B cell (primary cell): Measurements from ENCODE around the gene TFEB. TPM values are rescaled to one million over a fixed set of nuclear protein-coding genes. Genes with fewer than 3 reads are reported as not detected.

Experiments used
- ATAC-seq: fragments of 200-7000 bp; cut with Tn5 transposase; one replicate; pipeline ENCODE4 v1.10.0; 2021; ENCODE audit warnings: low read depth, mild to moderate bottlenecking, moderate number of reproducible peaks, moderate library complexity
- CTCF ChIA-PET: fragments of 350-600 bp; sonication (Branson Sonifier 250); formaldehyde crosslinking; loops from one replicate; lab custom pipeline; 2021; ENCODE audit warnings: antibody characterized with exemption, inconsistent platforms; lab: Charles Lee
- POLR2A ChIA-PET: fragments of 350-600 bp; sonication (Branson Sonifier 250); formaldehyde crosslinking; loops from one replicate; lab custom pipeline; 2021; ENCODE audit warnings: antibody characterized with exemption; lab: Charles Lee
- DNase-seq: peaks from one replicate; pipeline ENCODE4 v3.0.0; 2013
- H2AFZ ChIP-seq: 2 replicates; pipeline ENCODE4 v1.6.1; 2012; ENCODE audit warnings: mild to moderate bottlenecking, low read depth, low read length; ENCODE audit not compliant: insufficient read depth, poor library complexity, severe bottlenecking
- H3K27ac ChIP-seq, 2 donors: 1 replicate in 1 of 2; 2 replicates in 1 of 2; pipeline ENCODE4 v1.5.1; 2012 to 2013; ENCODE audit warnings: low read length in 2 of 2, mild to moderate bottlenecking in 2 of 2, moderate library complexity in 1 of 2
- H3K27me3 ChIP-seq, 4 experiments: fragments of 200-600 bp in 1 of 4; sonication (generic) in 1 of 4; replicated peaks in 1 of 4; 1 replicate in 2 of 4; 2 replicates in 2 of 4; pipeline versions ENCODE4 v1.6.1 to v1.7.0; 2013 to 2016; ENCODE audit warnings: low read length in 3 of 4, mild to moderate bottlenecking in 2 of 4, mixed read lengths in 1 of 4, moderate library complexity in 1 of 4; ENCODE audit not compliant: insufficient read depth in 4 of 4, control insufficient read depth in 3 of 4; ENCODE audit errors: control extremely low read depth in 1 of 4
- H3K36me3 ChIP-seq, 2 experiments: replicated peaks in 1 of 2; 1 replicate in 1 of 2; 2 replicates in 1 of 2; pipeline versions ENCODE4 v1.6.1 to v1.7.1; 2013; ENCODE audit warnings: low read length in 1 of 2; ENCODE audit not compliant: insufficient read depth in 2 of 2, control insufficient read depth in 1 of 2; ENCODE audit errors: control extremely low read depth in 1 of 2, extremely low read depth in 1 of 2
- H3K4me1 ChIP-seq, 2 donors: fragments of 200-600 bp in 1 of 2; sonication (generic) in 1 of 2; 1 replicate in 1 of 2; 2 replicates in 1 of 2; pipeline versions ENCODE4 v1.5.1 to v1.6.1; 2013 to 2017; ENCODE audit warnings: low read length in 2 of 2; ENCODE audit not compliant: control insufficient read depth in 2 of 2, insufficient read depth in 2 of 2
- H3K4me2 ChIP-seq: replicated peaks from 2 replicates; pipeline ENCODE3; 2012; ENCODE audit warnings: mild to moderate bottlenecking, low read depth, low read length; ENCODE audit not compliant: poor library complexity, severe bottlenecking
- H3K4me3 ChIP-seq, 5 experiments: fragments of 200-600 bp in 1 of 5; sonication (generic) in 1 of 5; 1 replicate in 3 of 5; 2 replicates in 2 of 5; pipeline versions ENCODE4 v1.5.1 to v1.7.0; 2011 to 2016; ENCODE audit warnings: low read length in 4 of 5, mild to moderate bottlenecking in 4 of 5, low read depth in 2 of 5, control low read depth in 1 of 5, moderate library complexity in 1 of 5; ENCODE audit not compliant: insufficient read depth in 1 of 5; ENCODE audit errors: control extremely low read depth in 1 of 5, extremely low read depth in 1 of 5
- H3K79me2 ChIP-seq: fragments of 200-600 bp; sonication (generic); one replicate; pipeline ENCODE4 v1.6.0; 2016; ENCODE audit warnings: low read length; ENCODE audit not compliant: control insufficient read depth, insufficient read depth
- H3K9ac ChIP-seq: fragments of 200-600 bp; sonication (generic); 2 replicates; pipeline ENCODE4 v1.6.1; 2017; ENCODE audit warnings: mild to moderate bottlenecking, low read length, moderate library complexity
- H3K9me3 ChIP-seq, 3 donors: one replicate each; pipeline versions ENCODE4 v1.6.1 to v1.7.1; 2013; ENCODE audit warnings: low read length in 2 of 3; ENCODE audit not compliant: control insufficient read depth in 2 of 3, insufficient read depth in 1 of 3; ENCODE audit errors: control extremely low read depth in 1 of 3
- H4K20me1 ChIP-seq: 2 replicates; pipeline ENCODE4 v1.6.0; 2012; ENCODE audit warnings: mild to moderate bottlenecking, low read length; ENCODE audit not compliant: insufficient read depth, control insufficient read depth, poor library complexity, severe bottlenecking
- H3K27ac Mint-ChIP-seq: one replicate; pipeline ENCODE4 v1.8.0; 2021; ENCODE audit warnings: mixed read lengths
- H3K27me3 Mint-ChIP-seq: one replicate; pipeline ENCODE4 v1.8.0; 2021; ENCODE audit warnings: mixed read lengths
- H3K4me1 Mint-ChIP-seq: one replicate; pipeline ENCODE4 v1.8.0; 2021; ENCODE audit warnings: mixed read lengths
- H3K4me3 Mint-ChIP-seq: one replicate; pipeline ENCODE4 v1.8.0; 2021; ENCODE audit warnings: mixed read lengths
- H3K9me3 Mint-ChIP-seq: one replicate; pipeline ENCODE4 v1.8.0; 2022; ENCODE audit warnings: mixed read lengths; ENCODE audit not compliant: insufficient read depth
- CTCF ChIP-seq: fragments of 200-600 bp; IDR thresholded peaks from one replicate; pipeline ENCODE4 v1.8.0; 2022; ENCODE audit warnings: antibody characterized with exemption, mild to moderate bottlenecking
- EZH2 ChIP-seq: IDR thresholded peaks from 2 replicates; pipeline ENCODE4 v1.6.1; 2012; ENCODE audit warnings: borderline replicate concordance, low read depth, mild to moderate bottlenecking, moderate library complexity, low read length; ENCODE audit not compliant: insufficient read depth, poor library complexity, severe bottlenecking
- WGBS: methylation state at CpG from one replicate; pipeline ENCODE4 v1.1.5; 2013; ENCODE audit warnings: missing lambda C conversion rate; ENCODE audit not compliant: insufficient coverage; 5-methylcytosine and 5-hydroxymethylcytosine counted together
- intact Hi-C: fragments of 100-400 bp; cut with micrococcal nuclease; formaldehyde crosslinking; loops from one replicate; pipeline ENCODE4 v1.10.0; 2022
- polyA plus RNA-seq: library from polyadenylated mRNA; depleted of rRNA; stranded (reverse); fragments of >200 nt; gene quantifications from 2 replicates; pipeline ENCODE4 v1.2.3, GENCODE V29; 2012
- total RNA-seq, 2 donors: library from RNA; stranded (reverse); fragments of 120-200 nt in 1 of 2; gene quantifications; 1 replicate in 1 of 2; 2 replicates in 1 of 2; pipeline versions ENCODE4 v1.2.3 to v1.2.4, GENCODE V29; 2013 to 2022

Gene TFEB
- total and polyA plus RNA-seq, 2 donors (not counting 1 experiment from before 2014, with no cell fraction given): 113 to 148 TPM

GRCh38 chr6:41645007-41645618, 90.3 kb downstream of the TFEB start:
- H3K36me3 ChIP-seq: no peaks in the 10 kb centered on the region
- ATAC-seq (no peak), DNase-seq (no peak)
- CTCF ChIA-PET: no interaction called here
- TF ChIP-seq EZH2: no peak
- no peak overlapping the region for H2AFZ ChIP-seq
- no peaks in the 10 kb centered on the region for H3K4me1 Mint-ChIP-seq
- no peak overlapping the region for H3K27ac Mint-ChIP-seq
- no peaks in the 10 kb centered on the region for H3K4me1 ChIP-seq
- H3K4me3 ChIP-seq: no peak overlapping the region
- H3K27me3 ChIP-seq: peaks cover 0 to 27% (median 0%) of the 10 kb centered on the region in 4 experiments
- no peak overlapping the region for H3K9ac ChIP-seq
- H3K9me3 Mint-ChIP-seq: no peaks in the 10 kb centered on the region
- intact Hi-C loops: no loop called here
- no peaks in the 10 kb centered on the region for H4K20me1 ChIP-seq
- POLR2A ChIA-PET: no interaction called here
- H3K79me2 ChIP-seq: no peaks in the 10 kb centered on the region
- peaks cover 29% of the 10 kb centered on the region for H3K27me3 Mint-ChIP-seq
- WGBS: 86% methylated on average over 8 of the region's 12 CpGs
- no peak overlapping the region for H3K4me2 ChIP-seq
- H3K9me3 ChIP-seq: no peaks in the 10 kb centered on the region
- H3K4me3 Mint-ChIP-seq: no peak overlapping the region
- no peak overlapping the region for H3K27ac ChIP-seq

GRCh38 chr6:41644297-41644879, 91.0 kb downstream of the TFEB start:
- WGBS: 85% methylated on average over 4 of the region's 4 CpGs

More at GRCh38 chr6:41644297-41644879, 91.0 kb downstream of the TFEB start:
- H3K79me2 ChIP-seq: no peaks in the 10 kb centered on the region
- intact Hi-C loops: no loop called here
- H3K4me1 Mint-ChIP-seq: peaks cover 4% of the 10 kb centered on the region
- TF ChIP-seq CTCF (no peak), EZH2 (no peak)
- no peaks in the 10 kb centered on the region for H4K20me1 ChIP-seq
- ATAC-seq: no peak
- no peak overlapping the region for H3K27ac Mint-ChIP-seq
- no peaks in the 10 kb centered on the region for H3K36me3 ChIP-seq
- H3K9ac ChIP-seq: no peak overlapping the region
- H3K27ac ChIP-seq: no peak overlapping the region
- no peaks in the 10 kb centered on the region for H3K4me1 ChIP-seq
- ChIA-PET POLR2A (no interaction called here), CTCF (no interaction called here)
- H3K27me3 Mint-ChIP-seq: peaks cover 36% of the 10 kb centered on the region
- no peak overlapping the region for H2AFZ ChIP-seq
- DNase-seq: no peak
- no peaks in the 10 kb centered on the region for H3K9me3 Mint-ChIP-seq
- H3K9me3 ChIP-seq: no peaks in the 10 kb centered on the region
- no peak overlapping the region for H3K4me3 Mint-ChIP-seq
- H3K4me3 ChIP-seq: no peak overlapping the region
- H3K27me3 ChIP-seq: peaks cover 0 to 33% (median under 1%) of the 10 kb centered on the region in 4 experiments
- no peak overlapping the region for H3K4me2 ChIP-seq
